GM19193 (cell line): ENCODE data around the gene SENP1.

Experiments
- POLR2A ChIP-seq: IDR thresholded peaks from 4 replicates; pipeline ENCODE4 v1.6.1; 2011; ENCODE audit not compliant: insufficient read depth, insufficient read length; ENCODE audit errors: extremely low read depth

The SENP1 gene

GRCh38 chr12:48060474-48060873, 45.4 kb downstream of the SENP1 start:
- TF ChIP-seq POLR2A: no peak

- no peak for TF ChIP-seq POLR2A
Measured at GRCh38 chr12:48058771-48059170, 47.1 kb downstream of the SENP1 start.

- TF ChIP-seq POLR2A: no peak
Measured at GRCh38 chr12:48054955-48055821, 50.7 kb downstream of the SENP1 start.

- no peak for TF ChIP-seq POLR2A
Measured at GRCh38 chr12:48053883-48054282, 52.0 kb downstream of the SENP1 start.

- no peak for TF ChIP-seq POLR2A
Measured at GRCh38 chr12:48053122-48053521, 52.8 kb downstream of the SENP1 start.

- no peak for TF ChIP-seq POLR2A
Measured at GRCh38 chr12:48051681-48052080, 54.2 kb downstream of the SENP1 start.

- no peak for TF ChIP-seq POLR2A
Measured at GRCh38 chr12:48050174-48050573, 55.7 kb downstream of the SENP1 start.

GRCh38 chr12:48045965-48046518, 59.8 kb downstream of the SENP1 start:
- no peak for TF ChIP-seq POLR2A

- no peak for TF ChIP-seq POLR2A
Measured at GRCh38 chr12:48045061-48045846, 60.6 kb downstream of the SENP1 start.

- TF ChIP-seq POLR2A: no peak
Measured at GRCh38 chr12:48044396-48044795, 61.5 kb downstream of the SENP1 start.

- no peak for TF ChIP-seq POLR2A
Measured at GRCh38 chr12:48043771-48044170, 62.1 kb downstream of the SENP1 start.

GRCh38 chr12:48041591-48042423, 64.1 kb downstream of the SENP1 start:
- TF ChIP-seq POLR2A: no peak

- no peak for TF ChIP-seq POLR2A
Measured at GRCh38 chr12:48040354-48040753, 65.5 kb downstream of the SENP1 start.

GRCh38 chr12:48039151-48039550, 66.7 kb downstream of the SENP1 start:
- TF ChIP-seq POLR2A: no peak

GRCh38 chr12:48038085-48038484, 67.8 kb downstream of the SENP1 start:
- no peak for TF ChIP-seq POLR2A

- no peak for TF ChIP-seq POLR2A
Measured at GRCh38 chr12:48037267-48037915, 68.5 kb downstream of the SENP1 start.
